ENCODE results near the gene BAMBI.

Gene BAMBI

GRCh38 chr10:28721318-28721951 is 44.1 kb downstream of the BAMBI start:
- Histone ChIP-seq H3K79me2 (ENCODE audit: insufficient read depth, low read length) (no peaks in the 10 kb centered on the region), H4K20me1 (ENCODE audit: insufficient read depth, low read length) (no peaks in the 10 kb centered on the region), H3K4me3 (ENCODE audit: low read depth, low read length, poor library complexity, severe bottlenecking) (no peak overlapping the region), H3K9ac (ENCODE audit: low read length) (no peak overlapping the region), H3K36me3 (ENCODE audit: insufficient read depth, low read length) (no peaks in the 10 kb centered on the region), H3K27ac (ENCODE audit: low read depth, low read length, poor library complexity, severe bottlenecking) (no peak overlapping the region), H3K4me1 (ENCODE audit: insufficient read depth, low read length, severe bottlenecking) (no peaks in the 10 kb centered on the region), H3K4me2 (ENCODE audit: low read length) (no peak overlapping the region), H3K9me3 (ENCODE audit: low read length) (no peaks in the 10 kb centered on the region), H3K9me2 (ENCODE audit: low read depth, low read length) (no peaks in the 10 kb centered on the region), H3F3A (ENCODE audit: insufficient read depth, low read length) (no peaks in the 10 kb centered on the region), H3K27me3 (ENCODE audit: insufficient read depth, low read length) (no peaks in the 10 kb centered on the region), H2AFZ (ENCODE audit: low read length) (no peak overlapping the region)
- TF ChIP-seq CTCF (IDR thresholded peaks at IDR 0.05; ENCODE audit: low read length) = no peak
- TF ChIP-seq EZH2 (IDR thresholded peaks at IDR 0.05; ENCODE audit: borderline replicate concordance, low read length) = no peak

- Histone ChIP-seq H3K4me1 (ENCODE audit: insufficient read depth, low read length, severe bottlenecking) (no peaks in the 10 kb centered on the region), H3K36me3 (ENCODE audit: insufficient read depth, low read length) (no peaks in the 10 kb centered on the region), H2AFZ (ENCODE audit: low read length) (no peak overlapping the region), H3K4me3 (ENCODE audit: low read depth, low read length, poor library complexity, severe bottlenecking) (no peak overlapping the region), H4K20me1 (ENCODE audit: insufficient read depth, low read length) (no peaks in the 10 kb centered on the region), H3K9ac (ENCODE audit: low read length) (no peak overlapping the region), H3F3A (ENCODE audit: insufficient read depth, low read length) (no peaks in the 10 kb centered on the region), H3K4me2 (ENCODE audit: low read length) (no peak overlapping the region), H3K27ac (ENCODE audit: low read depth, low read length, poor library complexity, severe bottlenecking) (no peak overlapping the region), H3K9me2 (ENCODE audit: low read depth, low read length) (no peaks in the 10 kb centered on the region), H3K9me3 (ENCODE audit: low read length) (no peaks in the 10 kb centered on the region), H3K79me2 (ENCODE audit: insufficient read depth, low read length) (no peaks in the 10 kb centered on the region), H3K27me3 (ENCODE audit: insufficient read depth, low read length) (no peaks in the 10 kb centered on the region)
- TF ChIP-seq EZH2 (IDR thresholded peaks at IDR 0.05; ENCODE audit: borderline replicate concordance, low read length) (no peak), CTCF (IDR thresholded peaks at IDR 0.05; ENCODE audit: low read length) (no peak)
Measured at GRCh38 chr10:28722065-28722803, 44.9 kb downstream of the BAMBI start.

- Histone ChIP-seq H3K9ac (ENCODE audit: low read length) (no peak overlapping the region), H2AFZ (ENCODE audit: low read length) (no peak overlapping the region), H3F3A (ENCODE audit: insufficient read depth, low read length) (no peaks in the 10 kb centered on the region), H3K4me1 (ENCODE audit: insufficient read depth, low read length, severe bottlenecking) (no peaks in the 10 kb centered on the region), H3K79me2 (ENCODE audit: insufficient read depth, low read length) (no peaks in the 10 kb centered on the region), H3K36me3 (ENCODE audit: insufficient read depth, low read length) (no peaks in the 10 kb centered on the region), H3K4me3 (ENCODE audit: low read depth, low read length, poor library complexity, severe bottlenecking) (no peak overlapping the region), H3K4me2 (ENCODE audit: low read length) (no peak overlapping the region), H3K9me3 (ENCODE audit: low read length) (no peaks in the 10 kb centered on the region), H3K9me2 (ENCODE audit: low read depth, low read length) (no peaks in the 10 kb centered on the region), H3K27me3 (ENCODE audit: insufficient read depth, low read length) (no peaks in the 10 kb centered on the region; the same call in 1 of the 2 replicates), H4K20me1 (ENCODE audit: insufficient read depth, low read length) (no peaks in the 10 kb centered on the region), H3K27ac (ENCODE audit: low read depth, low read length, poor library complexity, severe bottlenecking) (no peak overlapping the region)
- TF ChIP-seq CTCF (IDR thresholded peaks at IDR 0.05; ENCODE audit: low read length) = no peak
Measured at GRCh38 chr10:28728366-28728765, 51.0 kb downstream of the BAMBI start.
